T1000 (cell line): ENCODE data around the gene FBXO46.
"Not testable (repeated sequence)": the region's sequence is repeated elsewhere in the genome, so short reads cannot be mapped to it uniquely, and the experiment has no call there.

ENCODE experiments used
- DNase-seq: peaks from one replicate; lab custom pipeline; 2025; ENCODE audit warnings: mixed read lengths; lab: John Stamatoyannopoulos, UW

FBXO46 gene

GRCh38 chr19:45720065-45720464 is 10.6 kb downstream of the FBXO46 start:
- DNase-seq, result not testable (repeated sequence)

GRCh38 chr19:45717983-45718650 is 12.6 kb downstream of the FBXO46 start:
- no peak for DNase-seq

GRCh38 chr19:45717131-45717982 is 13.3 kb downstream of the FBXO46 start:
- DNase-seq, result peak; percentile 88

- DNase-seq, result no peak
Observed at GRCh38 chr19:45716359-45717130, 14.2 kb downstream of the FBXO46 start.

- DNase-seq, result no peak
Observed at GRCh38 chr19:45715139-45715538, 15.6 kb downstream of the FBXO46 start.

- no peak for DNase-seq
Observed at GRCh38 chr19:45713141-45713540, 17.6 kb downstream of the FBXO46 start.

GRCh38 chr19:45712699-45713067 is 18.0 kb downstream of the FBXO46 start:
- no peak for DNase-seq

- no peak for DNase-seq
Observed at GRCh38 chr19:45711851-45712698, 18.6 kb downstream of the FBXO46 start.

GRCh38 chr19:45710356-45711130 is 20.2 kb downstream of the FBXO46 start:
- DNase-seq, result no peak

- no peak for DNase-seq
Observed at GRCh38 chr19:45705710-45706415, 24.8 kb downstream of the FBXO46 start.

- DNase-seq, result no peak
Observed at GRCh38 chr19:45705115-45705514, 25.6 kb downstream of the FBXO46 start.

- no peak for DNase-seq
Observed at GRCh38 chr19:45701676-45702075, 29.0 kb downstream of the FBXO46 start.

GRCh38 chr19:45693106-45693788 is 37.4 kb downstream of the FBXO46 start:
- DNase-seq, result peak; percentile 45

- DNase-seq, result peak; percentile 98
Observed at GRCh38 chr19:45692187-45693105, 38.2 kb downstream of the FBXO46 start, which contains the start of gene QPCTL. Gene QPCTL, plus strand, starts transcription at chr19:45692666. Its CDS starts 38 bp downstream, at chr19:45692704.

- peak; percentile 93 for DNase-seq
Observed at GRCh38 chr19:45691516-45692186, 39.0 kb downstream of the FBXO46 start, which contains the start of gene SNRPD2. Gene SNRPD2, minus strand, starts transcription at chr19:45691953. Its CDS starts 65 bp downstream, at chr19:45691888.

GRCh38 chr19:45687599-45687998 is 43.1 kb downstream of the FBXO46 start:
- no peak for DNase-seq

- not testable (repeated sequence) for DNase-seq
Observed at GRCh38 chr19:45685045-45685444, 45.7 kb downstream of the FBXO46 start.

- no peak for DNase-seq
Observed at GRCh38 chr19:45682908-45683307, 47.8 kb downstream of the FBXO46 start.
